SK-N-MC (cell line): Measurements from ENCODE around the gene PCYOX1L.

Source experiments
- EZH2 ChIP-seq: fragments of 200-600 bp; sonication (generic); IDR thresholded peaks from one replicate; pipeline ENCODE4 v1.6.1; 2017; ENCODE audit warnings: antibody characterized with exemption
- POLR2AphosphoS5 ChIP-seq: IDR thresholded peaks from 2 replicates; pipeline ENCODE4 v1.6.1; 2012; ENCODE audit warnings: mild to moderate bottlenecking, low read depth, low read length, borderline replicate concordance

DNA sequence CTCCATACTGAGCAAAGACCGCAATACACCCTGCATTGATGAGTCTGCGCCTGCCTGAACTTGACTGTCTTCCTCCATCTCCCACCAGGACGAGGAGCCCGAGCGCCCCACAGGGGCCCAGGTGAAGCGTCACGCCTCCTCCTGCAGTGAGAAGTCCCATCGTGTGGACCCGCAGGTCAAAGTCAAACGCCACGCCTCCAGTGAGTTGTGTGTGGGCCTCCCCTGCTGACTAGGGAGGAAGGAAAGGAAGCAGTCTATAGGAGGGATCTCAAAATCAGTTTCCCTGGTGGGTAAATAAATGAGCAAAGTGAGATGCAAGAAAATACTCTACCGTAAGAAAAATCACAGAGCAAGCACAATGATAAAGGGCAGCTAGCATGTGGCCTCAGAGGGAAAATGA is 35.3 kb upstream of the PCYOX1L start:
- TF ChIP-seq POLR2AphosphoS5: no peak
- TF ChIP-seq EZH2: no peak
